GM04503 (cell line): ENCODE results near the gene GDI1.
A peak's percentile ranks its signal among the peaks of the same experiment; 100 is the strongest.

Experiments
- DNase-seq: peaks from one replicate; pipeline ENCODE4 v3.0.0-alpha.2; 2012; ENCODE audit warnings: low read depth

The GDI1 gene

DNA sequence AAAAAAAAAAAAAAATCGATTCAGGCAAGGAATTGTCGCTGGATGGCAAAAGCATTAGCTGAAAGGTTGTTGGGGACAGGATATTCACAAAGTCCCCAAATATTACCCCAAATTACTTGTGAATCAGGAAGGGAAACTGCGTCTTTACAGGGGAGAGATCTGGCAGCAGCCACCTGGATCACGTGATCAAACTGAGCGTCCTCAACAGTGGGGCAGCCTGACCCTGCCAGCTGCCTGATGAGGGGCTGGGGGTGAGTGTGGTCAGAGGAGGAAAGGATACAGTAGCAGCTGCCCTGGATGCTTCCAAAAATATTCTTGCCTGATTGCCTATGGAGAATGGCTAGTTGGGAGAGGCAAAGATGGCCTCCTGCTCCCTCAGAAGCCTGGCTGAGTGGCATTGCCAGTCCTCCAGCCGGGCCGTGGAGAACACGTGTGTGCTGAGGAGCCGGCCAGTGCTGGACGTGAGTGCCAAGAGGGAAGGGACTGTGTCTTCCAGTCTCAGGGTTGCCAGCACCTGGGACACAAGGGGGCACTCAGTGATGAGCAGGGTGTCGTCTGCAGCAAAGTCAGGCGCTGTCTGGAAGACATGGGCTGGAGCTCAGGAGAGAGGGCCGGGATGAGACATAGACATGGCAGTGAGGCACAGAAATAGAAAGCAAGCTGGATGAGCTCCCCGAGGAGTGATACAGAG is 45.1 kb downstream of the GDI1 start:
- DNase-seq, result no peak

DNA sequence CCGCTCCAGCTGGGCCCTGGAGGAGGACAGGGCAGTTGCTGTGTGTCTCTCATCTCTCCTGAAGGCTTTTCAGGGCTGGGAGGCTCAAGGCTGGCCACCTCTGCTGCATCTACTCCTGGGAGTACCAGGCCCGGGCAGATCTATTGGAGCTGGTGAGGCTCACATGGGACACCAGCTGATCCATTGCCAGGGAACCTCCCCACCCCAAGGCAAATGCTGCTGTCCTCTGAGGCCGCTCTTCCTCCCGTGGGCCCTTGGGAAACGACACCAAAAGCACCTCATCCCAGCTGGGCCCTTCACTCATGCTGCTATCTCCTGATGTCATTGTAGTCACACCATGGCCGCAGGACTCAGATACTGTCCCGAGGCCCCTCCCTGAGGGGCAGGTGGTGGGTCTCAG is 45.8 kb downstream of the GDI1 start:
- DNase-seq, result no peak

GRCh38 chrX:154483325-154483724 is 46.4 kb downstream of the GDI1 start:
- no peak for DNase-seq

- DNase-seq, result no peak
Observed at GRCh38 chrX:154484255-154485149, 47.5 kb downstream of the GDI1 start.

DNA sequence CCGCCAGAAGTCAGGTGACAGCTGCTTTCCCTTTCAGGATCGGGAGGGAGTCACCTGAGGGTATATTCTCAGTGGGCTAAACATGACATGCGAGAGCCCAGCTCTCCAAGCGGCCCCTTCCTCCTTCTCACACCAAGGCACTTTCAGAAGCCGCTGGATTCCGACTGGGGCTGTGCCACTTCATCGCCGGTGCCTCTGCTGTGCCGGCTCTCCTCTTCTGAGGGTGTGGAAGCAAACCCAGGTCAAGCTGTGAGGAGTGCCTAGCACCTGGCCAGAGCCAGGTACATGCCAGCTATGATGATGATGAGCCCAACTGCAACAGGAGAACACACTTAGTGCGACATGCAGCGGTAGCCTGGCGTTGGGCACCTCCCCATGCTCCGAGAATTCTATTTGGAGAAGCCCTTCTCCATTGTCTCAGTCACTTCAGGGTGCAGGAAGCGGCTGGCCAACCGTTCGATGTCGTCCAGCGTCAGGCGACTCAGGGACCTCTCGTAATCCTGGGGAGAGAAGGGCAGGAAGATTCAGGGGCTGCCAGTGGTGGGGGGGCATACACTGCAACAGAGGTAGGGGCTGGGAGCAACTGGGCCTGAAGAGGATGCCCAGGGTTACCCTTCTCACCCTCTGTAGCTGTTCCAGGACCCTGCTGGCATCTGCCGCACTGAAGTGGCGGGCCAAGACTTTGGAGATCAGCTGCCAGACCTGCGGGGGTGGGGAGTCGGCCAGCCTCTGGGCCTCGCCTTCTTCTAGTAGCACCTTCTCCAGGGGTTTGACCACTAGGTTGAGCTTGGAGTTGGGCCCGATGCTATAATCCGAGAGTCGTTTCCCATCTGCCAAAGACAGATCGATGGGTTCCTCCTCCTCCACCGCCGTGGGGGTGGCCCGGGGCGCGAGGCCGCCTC is 48.4 kb downstream of the GDI1 start:
- DNase-seq, result no peak

- DNase-seq, result no peak
Observed at GRCh38 chrX:154486052-154486395, 49.1 kb downstream of the GDI1 start.

- no peak for DNase-seq
Observed at GRCh38 chrX:154486396-154487207, 49.6 kb downstream of the GDI1 start, which contains the start of gene UBL4A. Gene UBL4A (minus strand): TSS chrX:154486615. CDS start chrX:154486584, 31 bp downstream.

GRCh38 chrX:154487518-154488290 is 50.8 kb downstream of the GDI1 start:
- no peak for DNase-seq

DNA sequence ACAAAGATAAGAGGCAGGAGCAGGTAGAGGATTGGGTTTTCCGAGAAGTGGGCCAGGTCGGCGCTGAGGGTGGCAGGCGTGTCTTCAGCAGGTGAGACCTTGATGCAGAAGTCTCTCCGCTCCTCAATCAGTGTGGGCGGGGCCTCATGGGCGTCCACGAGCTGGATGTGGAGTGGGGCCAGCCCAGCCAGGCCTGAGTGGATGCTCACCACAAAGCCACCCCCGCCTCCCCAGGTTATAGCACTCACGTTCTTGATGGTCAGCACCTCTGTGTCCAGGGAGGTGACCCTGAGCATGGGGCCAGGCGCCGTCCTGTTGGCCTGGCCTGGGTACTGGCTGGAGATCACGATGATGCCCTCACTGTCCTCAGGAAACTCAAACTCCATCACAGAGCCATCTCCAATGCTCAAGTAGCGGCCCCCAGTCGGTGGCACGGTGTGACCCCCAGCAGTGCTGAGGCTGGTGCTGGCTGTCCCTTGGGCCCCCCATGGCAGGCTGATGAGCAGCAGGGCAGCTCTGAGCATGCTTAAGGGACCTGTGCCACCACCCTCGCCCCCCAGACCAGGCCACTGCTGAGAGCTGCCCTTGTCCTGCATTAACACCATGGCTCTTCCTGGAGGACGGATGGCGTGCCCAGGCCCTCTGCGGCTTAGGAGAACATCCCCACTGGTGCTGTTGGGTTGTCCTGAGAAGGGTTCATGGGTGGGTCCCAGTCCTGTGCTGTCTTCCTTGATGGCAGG is 51.6 kb downstream of the GDI1 start:
- DNase-seq, result no peak

DNA sequence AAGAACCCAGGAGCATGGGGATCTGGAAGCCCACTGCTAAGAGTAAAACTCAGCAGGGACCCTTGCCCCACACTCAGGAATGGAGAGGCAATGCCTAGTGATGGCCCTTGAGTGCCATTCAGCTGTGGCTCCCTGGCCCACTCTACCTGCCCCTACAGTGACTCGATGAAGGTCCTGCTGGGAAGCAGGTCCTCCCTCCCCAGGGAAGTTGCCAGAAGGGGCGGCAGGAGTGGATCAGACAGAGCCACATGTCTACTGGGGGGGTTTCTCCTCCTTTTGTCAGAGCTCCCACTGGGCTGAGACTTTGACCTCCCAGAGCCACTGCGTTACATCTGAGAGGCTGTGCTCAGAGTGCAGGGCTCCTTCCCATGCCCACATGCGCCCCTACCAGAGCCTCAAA is 52.2 kb downstream of the GDI1 start:
- DNase-seq, result no peak

DNA sequence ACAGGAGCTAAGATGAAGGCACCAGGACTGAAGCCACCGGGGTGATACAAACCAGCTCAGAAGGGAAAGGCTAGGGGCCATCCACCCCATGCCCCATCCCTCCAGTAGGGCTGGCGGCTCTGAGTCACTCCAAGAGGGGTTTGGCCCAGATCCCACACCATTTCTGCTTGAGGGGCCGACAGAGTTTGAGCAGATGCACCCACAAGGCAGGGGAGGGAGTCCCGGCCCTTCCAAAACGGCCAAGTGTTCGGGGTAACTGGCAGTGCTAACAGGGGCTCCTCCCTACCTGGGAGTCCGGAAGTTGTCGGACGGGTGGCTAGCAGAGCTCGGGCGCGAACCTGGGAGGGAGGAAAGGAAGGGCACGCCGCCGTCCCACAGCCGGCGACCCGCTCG is 53.1 kb downstream of the GDI1 start:
- no peak for DNase-seq

DNA sequence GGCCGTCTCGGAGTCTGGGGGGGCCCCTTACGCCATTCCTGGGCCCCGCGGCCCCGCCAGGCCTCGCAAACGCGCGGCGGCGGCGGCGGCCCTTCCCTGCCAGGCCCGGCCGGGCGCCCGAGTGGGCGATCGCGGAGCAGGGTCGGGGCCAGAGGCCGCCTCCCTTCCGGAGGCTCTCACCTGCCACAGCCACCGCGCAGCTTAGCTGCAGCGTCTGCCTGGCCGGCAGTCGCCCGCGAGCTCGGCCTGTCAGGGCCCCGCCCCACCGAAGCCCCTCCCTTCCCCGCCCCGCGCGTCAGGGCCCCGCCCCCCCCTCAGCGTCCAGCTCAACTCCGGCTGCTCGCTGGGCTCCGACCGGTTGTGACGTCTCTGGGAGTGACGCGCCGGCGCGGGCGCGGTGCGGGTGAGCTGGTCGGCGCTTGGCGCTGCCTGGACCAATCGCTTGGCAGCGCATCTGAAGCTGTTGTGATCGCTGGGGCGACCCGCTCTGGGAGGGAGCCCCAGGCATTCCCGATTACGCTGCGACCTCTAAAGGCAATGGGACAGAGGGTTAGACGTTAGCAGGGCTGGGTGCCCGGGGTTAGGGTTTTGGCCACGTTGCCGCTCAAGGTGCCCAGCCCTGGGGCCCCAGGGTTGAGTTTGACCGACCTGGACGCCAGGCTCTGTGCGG is 53.6 kb downstream of the GDI1 start, which contains the start of gene SLC10A3:
SLC10A3 (minus strand) TSS at position 216 of the 670 bp plus-strand sequence. CDS start 1,689 bp downstream, outside the sequence.
- peak; percentile 53 for DNase-seq
